Nucleus accumbens (tissue), 56 donors: ENCODE data around the gene PRKD2.
A peak's percentile ranks its signal among the peaks of the same experiment; 100 is the strongest.

ENCODE experiments used
- DNase-seq, 56 donors: peaks; one replicate each; lab custom pipeline; 2025; lab: John Stamatoyannopoulos, UW

Gene PRKD2

GRCh38 chr19:46744005-46744691, 27.2 kb upstream of the PRKD2 start:
- DNase-seq = peak in 6 of 56 donors; percentile 12 to 47 (median 27)

- no peak for DNase-seq
Measured at GRCh38 chr19:46742926-46743480, 26.1 kb upstream of the PRKD2 start.

GRCh38 chr19:46741447-46741846, 24.5 kb upstream of the PRKD2 start:
- DNase-seq = peak in 13 of 56 donors; percentile 11 to 60 (median 23)

GRCh38 chr19:46739290-46739771, 22.4 kb upstream of the PRKD2 start:
- peak in 32 of 56 donors; percentile 16 to 83 (median 44) for DNase-seq

DNA sequence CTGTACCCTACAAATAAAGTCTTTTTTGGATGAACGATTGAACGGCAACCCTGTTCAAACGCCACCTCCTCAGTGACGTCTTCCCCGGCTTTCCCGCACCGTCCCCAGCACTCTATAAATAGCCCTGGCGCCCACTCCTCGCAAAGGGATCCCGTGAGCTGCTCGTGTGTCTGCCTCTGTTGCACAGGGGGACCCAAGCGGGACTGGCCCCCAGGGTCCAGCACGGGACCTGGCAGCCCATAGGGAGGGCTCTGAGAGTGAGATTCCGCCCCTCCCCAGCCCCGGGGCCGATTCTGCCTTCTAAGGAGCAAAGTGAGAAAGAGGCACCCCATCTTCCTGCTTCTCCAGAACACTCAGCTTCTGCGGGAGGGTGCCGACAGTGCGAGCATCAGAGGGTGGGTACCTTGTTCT, 20.9 kb upstream of the PRKD2 start:
- peak in 18 of 56 donors; percentile 13 to 72 (median 46) for DNase-seq

GRCh38 chr19:46737298-46737654, 20.4 kb upstream of the PRKD2 start:
- DNase-seq = no peak

GRCh38 chr19:46736531-46737297, 19.8 kb upstream of the PRKD2 start:
- peak in 3 of 56 donors; percentile 27 to 53 (median 44) for DNase-seq

DNA sequence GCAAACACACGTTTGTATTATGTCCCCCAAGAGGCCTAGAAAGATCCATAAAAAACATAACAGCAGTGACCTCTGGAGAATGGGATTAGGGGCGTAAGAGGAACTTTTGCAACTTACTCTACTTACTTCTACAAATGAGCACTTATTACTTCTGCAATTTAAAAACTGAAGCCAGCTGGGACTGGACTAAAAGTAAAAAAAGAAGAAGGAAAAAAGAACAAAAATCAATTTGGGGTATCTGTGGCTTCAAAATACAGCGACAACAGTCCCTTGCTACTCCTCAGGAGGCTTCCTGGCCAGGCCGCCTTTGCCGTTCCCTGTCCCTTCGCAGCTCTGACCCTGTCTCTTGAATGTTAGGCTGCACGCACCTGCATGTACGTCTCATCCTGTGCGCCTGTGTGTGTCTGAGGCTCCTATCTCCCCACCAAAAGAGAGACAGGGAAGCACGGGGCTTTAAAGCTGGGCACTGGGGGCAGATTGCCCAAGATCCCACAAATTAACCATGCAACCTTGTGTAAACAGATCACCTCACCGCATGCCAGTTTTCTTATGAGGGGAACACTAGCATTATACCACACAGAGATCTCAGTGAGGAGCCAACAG, 16.9 kb upstream of the PRKD2 start:
- DNase-seq = no peak

GRCh38 chr19:46732966-46733689, 16.2 kb upstream of the PRKD2 start:
- peak in 4 of 56 donors; percentile 14 to 27 (median 19) for DNase-seq

- peak in 4 of 56 donors; percentile 9 to 36 (median 28) for DNase-seq
Measured at GRCh38 chr19:46732172-46732938, 15.4 kb upstream of the PRKD2 start.

DNA sequence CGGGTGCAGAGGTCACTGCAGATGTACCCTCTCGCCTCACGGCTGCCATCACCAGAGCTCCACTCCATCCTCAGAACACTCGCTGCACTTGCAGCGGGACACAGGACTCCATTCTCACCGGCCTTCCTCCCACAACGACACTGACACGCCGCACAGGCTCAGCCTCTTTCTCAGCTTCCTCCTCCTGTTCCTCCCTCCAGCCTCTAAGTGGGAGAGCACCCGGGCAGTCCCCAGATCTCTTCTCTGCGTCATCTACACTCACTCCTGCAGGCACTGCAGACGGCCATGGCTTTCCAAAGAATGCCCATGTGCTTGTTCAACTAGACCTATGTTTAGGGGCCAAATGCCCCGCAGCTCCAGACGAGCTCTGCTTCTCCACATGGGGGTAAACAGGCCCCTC, 14.7 kb upstream of the PRKD2 start:
- peak in 1 of 56 donors; percentile 36 for DNase-seq

DNA sequence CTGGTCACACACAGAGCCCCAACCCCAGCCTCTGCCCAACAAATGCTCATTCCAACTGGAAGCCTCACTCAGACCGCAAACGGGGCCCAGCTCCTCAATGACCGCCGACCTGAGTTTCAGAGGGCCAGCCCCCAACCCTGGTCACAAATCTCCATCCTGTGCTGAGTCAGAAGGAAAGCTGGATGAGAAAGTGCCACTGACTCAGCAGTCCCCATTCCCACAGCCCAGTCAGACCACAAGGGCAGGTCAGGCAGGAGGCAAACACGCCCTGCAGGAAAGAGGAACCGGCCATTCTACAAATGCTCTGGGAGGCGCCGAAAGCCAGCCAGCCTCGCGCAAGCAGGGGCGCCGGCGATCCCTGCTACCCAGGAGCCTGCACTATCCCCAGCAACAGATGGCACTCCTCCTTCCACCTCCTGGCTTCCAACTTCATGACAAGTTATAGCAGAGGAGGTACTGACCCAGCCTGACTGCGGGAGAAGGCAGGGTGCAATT, 14.1 kb upstream of the PRKD2 start:
- DNase-seq = peak in 1 of 56 donors; percentile 10

DNA sequence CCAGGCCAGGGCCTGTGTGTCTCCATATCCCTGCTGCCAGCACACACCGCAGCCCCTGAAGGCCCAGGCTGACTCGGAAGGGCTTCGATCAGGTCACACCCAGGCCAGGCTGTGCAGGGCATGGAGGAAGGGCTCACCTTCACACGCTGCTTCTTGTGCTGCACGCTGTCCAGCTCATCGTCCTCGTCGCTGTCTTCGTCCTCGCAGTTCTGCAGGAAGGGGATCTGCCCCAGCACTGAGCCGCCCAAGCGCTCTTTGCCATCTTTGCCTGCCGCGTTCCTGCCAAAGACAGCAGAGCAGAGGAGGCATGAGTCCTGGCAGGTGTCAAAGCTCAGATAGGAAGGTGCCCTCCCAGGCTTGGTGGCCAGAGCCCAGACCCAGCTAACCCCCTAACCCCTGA, 13.7 kb upstream of the PRKD2 start:
- no peak for DNase-seq

GRCh38 chr19:46730187-46730586, 13.3 kb upstream of the PRKD2 start:
- no peak for DNase-seq

DNA sequence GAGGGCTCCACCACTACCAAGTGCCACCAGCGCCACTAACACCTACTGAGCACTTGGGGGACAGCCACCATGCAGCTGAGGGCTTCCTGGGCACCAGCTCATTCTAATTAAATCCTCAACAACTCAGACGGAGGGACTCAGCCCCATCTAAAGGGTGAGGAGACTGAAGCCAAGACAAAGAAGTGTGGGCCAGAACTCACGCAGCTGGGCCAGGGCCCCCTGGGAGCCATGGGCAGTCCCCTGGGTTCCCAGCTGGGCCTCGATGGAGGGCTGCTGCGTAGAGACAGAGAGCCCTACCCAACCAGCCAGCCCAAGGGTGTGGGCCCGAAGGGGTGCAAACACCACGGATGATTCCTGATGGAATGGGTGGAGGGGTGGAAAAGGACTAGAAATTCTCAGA, 12.8 kb upstream of the PRKD2 start:
- no peak for DNase-seq

DNA sequence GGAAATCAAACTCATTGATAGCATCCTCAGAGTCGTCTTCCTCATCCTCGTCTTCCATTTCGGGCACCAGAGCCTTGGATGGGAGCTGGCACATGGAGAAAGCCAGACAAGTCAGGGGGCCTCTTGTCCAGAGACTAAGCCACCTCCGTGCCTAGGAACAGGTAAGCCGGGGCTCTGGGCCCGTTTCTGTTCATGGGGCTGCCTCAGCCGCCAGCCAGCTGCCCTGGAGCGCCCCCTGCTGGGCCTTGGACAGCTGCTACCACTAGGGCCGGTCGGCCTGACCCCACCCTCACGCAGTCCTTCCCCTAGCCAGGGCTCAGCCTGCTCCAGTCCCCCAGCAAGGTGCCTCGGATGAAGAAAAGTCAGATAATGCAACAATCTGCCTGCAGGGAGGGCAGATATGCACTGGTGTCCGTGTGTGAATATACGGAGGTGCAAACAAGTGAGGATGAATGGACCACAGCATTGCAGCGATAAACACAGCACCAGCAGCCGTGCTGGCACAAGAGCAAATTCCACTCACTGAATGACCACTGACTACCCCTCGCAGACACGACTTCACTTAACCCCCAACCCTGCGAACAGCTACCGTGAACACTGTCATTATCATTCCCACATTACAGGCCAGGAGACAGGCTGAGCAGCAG, 11.9 kb upstream of the PRKD2 start:
- DNase-seq = peak in 38 of 56 donors; percentile 11 to 81 (median 40)

DNA sequence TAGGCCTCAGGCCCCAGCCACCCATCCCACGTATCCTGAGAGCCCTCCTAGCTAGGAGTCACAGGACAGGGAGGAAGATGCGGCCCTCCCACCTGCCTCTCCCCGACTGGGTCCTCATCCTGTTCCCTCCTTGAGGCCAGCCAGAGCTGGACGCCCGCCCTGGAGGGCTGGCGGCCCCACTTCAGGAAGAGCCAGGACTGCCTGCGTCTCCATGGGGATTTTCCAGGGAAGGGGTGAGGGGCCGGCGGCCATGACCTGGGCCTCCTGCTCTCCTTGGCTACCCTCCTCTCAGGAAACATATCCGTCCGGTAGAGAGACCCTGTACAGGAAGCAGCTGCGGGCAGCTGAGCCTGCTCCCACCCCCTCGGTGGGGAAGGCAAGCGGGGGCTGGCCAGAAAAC, 11.3 kb upstream of the PRKD2 start:
- DNase-seq = no peak

- DNase-seq = no peak
Measured at GRCh38 chr19:46727757-46728156, 10.8 kb upstream of the PRKD2 start.
